SW480 (cell line): Measurements from ENCODE around the gene RHBDF2.

Source experiments
- DNase-seq: peaks from one replicate; pipeline ENCODE4 v3.0.0-alpha.2; 2016; ENCODE audit warnings: low spot score

The RHBDF2 gene

DNA sequence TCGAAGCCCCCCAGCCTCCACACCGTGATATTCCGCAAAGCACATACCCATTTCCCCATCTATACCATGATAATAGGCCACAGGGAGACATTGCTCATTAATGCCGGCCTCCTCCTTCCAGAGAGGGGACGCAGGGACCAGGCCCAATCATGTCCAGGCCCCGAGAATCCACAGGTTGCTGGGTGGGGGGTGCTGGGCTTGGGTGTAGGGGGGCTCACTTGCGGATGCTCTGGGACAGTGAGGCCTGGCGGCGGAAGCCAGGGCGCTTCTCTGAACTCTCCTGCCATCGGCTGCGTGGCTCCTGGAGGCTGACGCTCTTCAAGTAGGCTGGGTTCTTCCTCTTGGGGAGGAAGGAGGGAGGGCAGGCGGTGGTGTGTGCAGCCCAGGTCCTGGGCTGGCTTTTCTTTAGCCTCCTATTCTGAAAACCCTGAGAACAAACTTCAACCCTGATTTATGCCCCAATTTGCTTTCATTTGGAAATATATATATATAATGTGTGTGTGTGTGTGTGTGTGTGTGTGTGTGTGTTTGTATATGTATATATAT lies 21.6 kb downstream of the RHBDF2 start:
- no peak for DNase-seq

DNA sequence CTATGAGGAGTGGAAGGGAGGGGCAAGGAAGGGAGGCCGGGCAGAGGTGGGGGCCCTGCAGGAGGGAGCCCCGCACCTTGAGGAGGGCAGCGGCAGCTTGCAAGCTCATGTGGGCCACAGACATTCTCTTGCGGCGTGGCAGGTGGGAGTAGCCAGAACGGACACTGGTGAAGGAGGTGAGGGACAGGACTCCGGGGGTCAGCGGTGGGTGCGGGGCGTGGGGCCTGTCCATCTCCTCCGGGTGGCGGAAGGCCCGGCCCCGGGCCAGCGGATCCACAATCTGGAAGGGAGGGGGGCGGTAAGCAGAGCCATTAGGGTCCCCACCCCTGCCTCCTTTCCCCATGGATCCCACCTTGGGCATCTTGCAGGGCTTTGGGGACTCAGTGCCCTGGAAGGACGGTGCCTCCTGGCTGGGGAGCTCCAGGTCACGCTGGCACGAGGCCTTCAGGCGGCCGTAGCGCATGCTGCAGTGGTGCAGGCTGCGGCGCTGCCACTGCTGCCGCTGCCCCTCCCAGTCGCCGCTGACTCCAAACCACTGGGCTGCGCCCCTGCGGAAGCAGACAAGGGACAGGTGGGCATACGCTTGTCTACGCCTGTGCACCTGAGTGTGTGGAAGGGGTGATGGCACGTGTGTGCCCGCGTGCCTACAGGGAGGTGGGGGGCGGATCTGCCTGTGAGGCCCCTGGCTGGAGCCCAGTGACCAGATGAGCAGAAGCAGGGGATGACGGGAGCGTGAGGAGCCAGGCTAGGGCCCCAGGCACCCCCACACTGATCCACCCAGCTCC lies 22.3 kb downstream of the RHBDF2 start:
- DNase-seq = no peak

DNA sequence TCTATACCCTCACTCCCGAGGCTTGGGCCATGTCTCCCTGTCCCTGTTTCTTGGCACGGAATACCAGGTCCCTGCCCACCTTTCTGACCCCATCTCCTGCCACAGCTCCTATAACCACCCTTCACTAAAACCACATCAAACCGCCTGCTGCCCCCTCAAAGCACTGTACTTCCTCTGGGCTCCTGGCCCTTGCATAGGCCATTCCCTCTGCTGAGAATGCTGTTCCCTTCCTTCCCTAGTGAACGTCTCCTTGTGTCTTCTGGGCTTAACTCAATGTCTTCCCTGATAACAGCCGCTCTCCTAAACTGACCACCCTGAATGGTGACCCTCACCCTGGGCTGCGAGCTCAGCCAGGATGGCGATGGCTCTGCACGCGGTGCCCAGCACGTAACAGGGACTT lies 23.1 kb downstream of the RHBDF2 start:
- no peak for DNase-seq

DNA sequence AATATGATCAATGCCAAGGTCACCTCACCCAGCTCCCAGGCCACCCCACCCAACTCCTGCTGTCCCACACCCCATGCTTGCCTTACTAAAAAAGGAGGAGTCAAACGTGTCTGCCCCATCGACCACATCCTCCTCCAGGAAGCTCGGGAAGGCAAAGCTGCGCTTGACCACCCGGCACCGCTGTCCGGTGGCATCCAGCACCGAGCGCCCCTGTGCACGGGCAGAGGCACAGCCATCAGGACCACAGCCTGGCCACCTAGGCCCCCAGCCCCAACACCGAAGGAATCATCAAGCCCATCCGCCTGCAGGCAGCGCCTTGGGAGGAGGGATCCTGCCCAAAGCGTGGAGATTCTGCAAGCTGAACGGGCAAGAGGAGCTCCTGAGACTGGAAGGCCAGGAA lies 23.6 kb downstream of the RHBDF2 start:
- no peak for DNase-seq

DNA sequence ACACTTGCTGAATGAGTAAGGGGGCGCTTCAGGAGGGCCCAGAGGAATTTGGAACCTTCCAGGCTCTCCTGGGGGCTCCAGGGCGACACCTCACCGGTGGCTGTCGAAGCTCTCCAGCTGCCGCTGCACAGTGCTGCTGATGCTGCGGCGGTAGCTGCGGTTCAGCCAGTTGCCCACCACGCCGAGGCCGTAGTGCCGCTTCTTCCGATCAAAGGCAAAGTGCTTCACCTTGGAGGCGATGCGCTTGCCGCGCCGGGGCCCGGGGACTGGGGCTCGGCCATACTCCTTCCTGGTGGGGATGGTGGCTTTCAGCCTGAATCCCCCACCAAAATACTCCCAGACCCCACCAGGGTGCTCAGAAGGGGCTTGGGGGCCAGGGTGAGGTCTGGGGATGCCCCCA lies 24.5 kb downstream of the RHBDF2 start:
- DNase-seq = no peak

DNA sequence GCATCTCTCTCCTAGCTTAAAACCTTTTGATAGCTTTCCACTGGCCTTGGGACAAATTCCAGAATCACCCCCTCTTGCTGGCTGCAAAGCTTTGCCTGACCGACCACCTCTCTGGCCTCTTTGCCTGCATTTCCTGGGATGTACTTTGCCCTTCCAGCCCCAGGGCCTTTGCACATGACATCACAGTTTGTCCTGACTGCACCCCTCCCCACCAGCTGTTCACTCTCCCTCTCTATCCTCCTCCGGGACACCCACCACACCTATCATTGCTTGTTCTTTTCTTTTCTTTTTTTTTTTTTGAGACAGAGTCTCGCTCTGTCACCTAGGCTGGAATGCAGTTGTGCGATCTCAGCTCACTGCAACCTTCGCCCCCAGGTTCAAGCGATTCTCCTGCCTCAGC lies 25.9 kb downstream of the RHBDF2 start:
- DNase-seq = no peak

DNA sequence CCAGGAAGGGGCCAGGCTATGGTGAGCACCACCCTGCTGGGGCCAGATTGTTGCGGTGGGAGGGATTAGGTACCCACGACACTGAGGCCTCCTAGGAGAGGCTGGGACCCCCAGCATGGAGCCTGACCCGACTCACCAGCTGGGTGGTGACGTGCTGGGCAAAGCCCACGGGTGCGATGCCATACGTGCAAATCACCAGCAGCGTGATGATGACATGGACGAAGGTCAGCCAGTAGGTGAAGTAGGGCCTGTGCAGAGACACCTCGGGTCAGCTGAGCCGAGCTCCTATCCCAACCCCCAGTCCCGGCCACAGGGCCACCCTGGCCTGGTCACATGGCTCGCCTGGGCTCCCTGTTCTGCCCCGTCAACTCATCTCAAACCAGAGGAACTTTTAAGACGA lies 26.3 kb downstream of the RHBDF2 start:
- no peak for DNase-seq

DNA sequence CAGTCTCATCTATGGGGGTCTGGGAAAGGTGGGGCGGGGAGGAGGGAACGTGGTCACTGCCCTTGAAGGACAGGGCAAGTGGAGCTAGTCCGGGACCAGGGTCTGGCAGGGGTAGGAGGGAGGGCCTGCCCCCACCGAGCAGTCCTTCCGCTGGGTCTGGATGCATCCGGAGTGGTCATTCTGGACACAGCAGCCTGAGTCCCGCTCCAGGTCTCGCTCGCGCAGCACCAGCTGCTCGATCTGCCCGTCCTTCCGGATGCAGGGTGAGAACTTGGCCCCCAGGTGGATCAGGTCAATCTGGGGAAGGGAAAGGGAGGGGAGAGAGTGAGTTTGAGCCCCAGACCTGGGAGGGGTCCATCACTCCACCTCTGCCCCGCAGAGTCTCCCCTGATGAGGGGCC lies 27.0 kb downstream of the RHBDF2 start:
- no peak for DNase-seq

DNA sequence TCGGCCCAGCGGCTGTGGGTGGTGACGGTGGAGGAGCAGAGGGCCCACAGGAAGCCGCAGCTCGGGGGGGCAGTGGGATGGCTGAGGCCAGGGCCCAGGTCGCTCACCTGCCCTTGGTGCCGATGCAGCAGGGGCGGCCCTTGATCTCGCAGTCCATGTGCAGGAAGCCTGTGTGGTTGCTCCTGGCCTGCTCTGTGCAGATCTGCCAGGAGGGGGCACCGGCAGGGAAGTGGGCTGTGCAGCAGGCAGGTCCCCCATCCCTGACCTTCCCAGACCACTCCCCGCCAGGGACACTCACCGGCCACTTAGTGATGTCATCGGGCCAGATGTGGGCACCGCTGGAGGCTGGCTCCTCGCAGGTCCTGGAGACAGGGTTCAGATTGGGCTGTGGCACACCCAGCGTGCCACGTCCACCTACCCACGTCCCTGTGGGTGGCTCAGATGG lies 27.7 kb downstream of the RHBDF2 start:
- no peak for DNase-seq

DNA sequence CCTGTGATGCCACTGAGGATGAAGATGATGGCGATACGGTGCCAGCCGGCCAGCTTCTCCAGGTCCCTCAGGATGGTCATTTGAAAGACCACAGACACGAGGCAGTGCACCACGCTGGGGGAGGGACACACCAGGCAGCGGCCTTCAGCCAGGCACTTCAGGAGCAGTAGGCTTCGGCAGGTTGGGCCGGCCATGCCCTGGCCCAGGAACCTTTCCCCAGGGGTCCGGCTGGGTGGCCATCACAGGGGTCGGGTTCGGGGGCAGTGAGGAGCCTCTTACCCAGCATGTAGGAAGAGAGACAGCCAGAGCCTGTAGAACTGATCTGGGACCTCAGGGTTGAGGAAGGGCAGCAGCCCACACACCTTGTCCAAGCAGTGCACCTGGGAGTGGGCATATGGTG lies 28.5 kb downstream of the RHBDF2 start:
- DNase-seq = no peak

DNA sequence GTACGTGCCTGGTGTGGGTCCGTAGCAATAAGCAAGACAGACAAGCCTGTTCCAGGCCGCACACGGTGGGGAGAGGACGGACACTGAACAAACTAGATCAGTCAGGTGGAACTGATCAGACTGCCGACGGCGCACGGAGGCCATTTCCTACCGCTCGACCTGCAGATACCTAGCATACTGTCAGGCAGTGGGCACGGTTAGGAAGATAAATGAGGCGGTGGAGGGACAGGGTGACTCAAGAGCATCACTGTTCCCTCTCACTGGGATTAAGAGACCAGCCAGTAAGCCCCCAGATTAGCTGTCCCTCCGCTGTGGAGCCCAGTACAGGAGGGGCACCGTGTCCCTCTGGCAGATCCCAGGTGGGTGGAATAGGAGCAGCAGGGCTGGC lies 29.0 kb downstream of the RHBDF2 start:
- DNase-seq = no peak

DNA sequence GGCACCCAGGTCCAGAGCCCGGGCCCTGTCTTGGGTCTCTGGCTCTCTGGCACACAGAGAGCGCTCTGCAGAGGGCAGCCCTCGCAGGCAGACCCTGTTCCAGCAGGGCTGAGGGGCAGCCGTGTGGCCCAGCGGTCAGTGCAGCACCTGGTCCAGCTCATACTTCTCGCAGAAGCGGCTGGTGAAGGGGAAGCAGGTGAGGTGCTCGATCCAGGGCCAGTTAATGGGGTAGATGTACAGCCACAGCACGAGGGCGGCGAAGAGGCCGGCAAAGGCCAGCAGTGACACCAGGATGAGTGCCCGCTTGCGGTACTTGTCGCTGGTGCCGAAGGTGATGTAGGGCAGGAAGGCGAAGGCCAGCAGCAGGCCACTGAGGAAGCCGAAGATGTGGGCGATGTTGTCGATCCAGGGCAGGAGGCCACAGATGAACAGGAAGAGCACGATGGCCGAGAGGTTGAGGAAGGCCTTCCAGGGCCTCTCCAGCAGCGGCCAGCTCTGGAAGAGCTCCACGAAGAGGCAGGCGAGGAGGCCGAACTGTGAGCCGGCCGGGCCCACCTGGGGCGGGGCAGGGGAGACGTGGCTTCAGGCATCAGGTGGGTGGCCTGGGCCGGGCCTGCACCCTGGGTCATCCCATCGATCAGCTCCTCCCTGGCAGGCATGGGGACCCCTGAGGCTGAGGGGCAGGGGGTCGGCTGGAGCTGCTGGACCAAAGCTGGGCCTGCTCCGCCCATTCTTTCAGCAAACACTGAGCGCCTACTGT lies 29.5 kb downstream of the RHBDF2 start:
- no peak for DNase-seq

DNA sequence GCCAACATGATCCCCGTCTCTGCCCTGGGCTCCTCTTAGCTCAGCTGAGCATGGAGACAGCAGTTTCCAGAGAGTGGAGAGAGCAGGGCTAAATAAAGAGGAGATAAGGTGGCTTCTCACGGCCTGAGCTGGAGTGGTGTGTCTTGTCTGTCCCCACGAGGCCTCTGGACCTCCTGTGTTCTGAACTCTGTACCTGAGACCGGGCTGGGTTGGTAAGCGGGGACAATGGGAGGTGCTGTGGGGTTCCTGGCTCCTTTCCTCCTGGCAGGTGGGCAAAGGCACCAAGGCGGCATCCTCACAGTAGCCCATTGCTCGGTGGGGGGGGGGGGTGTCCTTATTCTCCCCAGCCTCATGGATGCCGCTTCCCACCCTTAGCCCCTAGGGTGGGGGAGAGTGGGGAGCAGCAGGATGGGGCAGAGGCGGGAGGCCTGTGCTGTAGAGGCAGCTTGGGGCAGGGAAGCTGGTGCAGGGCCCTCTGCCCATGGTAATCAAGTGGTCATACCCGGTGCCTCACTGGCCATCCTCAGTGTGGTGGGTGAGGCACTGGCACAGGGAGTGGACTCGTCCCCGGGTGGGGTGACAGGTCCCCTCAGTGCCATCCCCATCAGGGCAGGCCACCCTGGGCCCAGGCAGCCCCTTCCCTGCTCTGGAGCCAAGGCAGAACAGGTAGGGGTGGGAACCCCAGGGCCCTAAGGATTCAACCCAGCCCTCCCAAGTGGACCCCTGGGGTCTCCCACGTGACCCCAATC lies 31.1 kb downstream of the RHBDF2 start:
- DNase-seq = no peak

DNA sequence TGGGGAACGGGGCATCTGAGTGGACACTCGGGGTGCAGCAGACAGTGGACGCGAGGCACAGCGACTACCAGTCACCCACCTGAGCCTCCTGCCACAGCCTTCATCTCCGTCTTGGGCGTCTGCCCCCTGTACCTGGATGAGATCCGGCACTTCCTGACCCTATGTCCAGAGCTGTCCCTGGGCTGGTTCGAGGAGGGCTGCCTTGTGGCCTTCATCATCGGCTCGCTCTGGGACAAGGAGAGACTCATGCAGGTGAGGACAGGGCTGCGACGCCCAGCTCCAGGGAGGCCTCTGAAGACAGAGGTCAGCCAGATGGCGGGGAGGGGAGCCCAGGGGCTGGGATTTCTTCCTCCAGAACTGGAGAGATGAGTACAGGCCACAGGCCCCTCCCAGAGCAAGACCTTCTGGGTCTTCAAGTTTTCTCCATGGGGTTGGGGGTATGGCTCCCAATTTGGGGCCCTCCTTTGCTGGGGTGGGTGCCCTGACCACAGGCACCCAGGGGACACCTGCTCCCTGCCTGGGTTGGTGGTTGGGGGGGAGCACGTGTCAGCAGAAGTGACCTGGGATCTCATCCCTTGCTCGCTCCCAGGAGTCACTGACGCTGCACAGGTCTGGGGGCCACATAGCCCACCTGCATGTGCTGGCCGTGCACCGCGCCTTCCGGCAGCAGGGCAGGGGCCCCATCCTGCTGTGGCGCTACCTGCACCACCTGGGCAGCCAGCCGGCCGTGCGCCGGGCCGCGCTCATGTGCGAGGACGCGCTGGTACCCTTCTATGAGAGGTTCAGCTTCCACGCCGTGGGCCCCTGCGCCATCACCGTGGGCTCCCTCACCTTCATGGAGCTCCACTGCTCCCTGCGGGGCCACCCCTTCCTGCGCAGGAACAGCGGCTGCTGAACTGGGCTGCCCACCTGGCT lies 31.9 kb downstream of the RHBDF2 start:
- DNase-seq = no peak

DNA sequence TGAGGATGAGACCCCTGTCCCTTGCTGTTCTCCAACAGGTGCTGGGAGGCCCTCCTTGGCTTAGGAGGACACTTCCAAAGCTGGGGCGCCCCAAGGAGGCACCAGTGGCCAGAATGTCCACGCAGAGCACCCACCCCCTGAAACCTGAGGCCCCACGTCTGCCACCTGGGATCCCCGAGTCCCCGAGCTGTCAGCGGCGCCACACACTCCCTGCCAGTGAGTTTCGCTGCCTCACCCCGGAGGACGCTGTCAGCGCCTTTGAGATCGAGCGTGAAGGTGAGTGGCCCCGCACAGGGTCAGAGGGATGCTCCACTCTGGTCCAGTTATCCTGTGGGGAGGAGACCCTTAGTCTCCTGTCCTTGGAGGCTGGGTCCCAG lies 32.6 kb downstream of the RHBDF2 start:
- no peak for DNase-seq

DNA sequence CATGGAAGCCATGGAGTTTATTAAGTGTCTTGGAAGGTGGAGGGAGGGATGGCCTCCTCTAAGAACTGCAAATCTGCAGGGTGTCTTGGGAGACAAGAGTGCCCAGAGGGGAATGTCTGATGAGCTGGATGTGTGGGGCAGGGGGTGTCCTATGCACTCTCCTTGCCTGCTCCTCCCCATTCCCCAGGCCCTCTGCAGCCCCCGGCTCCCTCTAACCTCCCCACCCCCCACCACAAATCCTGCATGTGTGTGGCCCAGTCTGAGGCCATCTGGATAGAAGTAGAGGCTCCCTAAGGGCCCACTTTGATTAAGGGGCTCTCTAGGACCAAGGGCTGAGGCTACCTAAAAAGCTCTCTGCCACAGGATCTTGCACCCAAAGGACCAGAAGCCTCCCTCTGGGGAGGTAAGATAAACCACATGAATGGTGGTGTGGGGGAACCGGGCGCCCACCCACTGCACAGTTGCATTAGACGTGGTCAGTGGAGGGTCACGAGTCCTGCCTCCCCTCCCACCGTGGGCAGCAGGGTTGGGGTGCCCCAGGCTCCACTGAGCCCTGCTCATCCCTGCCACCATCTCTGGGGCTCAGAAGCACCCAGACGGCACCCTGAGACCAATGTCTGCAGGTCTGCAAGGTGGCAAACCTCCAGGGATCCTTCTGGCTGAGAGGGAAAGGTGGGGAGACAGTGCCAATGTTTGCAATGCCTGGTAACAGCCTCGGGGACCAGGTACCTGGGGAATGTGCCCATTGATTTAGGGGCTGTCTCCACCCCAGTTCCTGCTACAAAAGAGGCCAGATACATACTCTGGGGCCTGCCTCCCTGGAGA lies 33.2 kb downstream of the RHBDF2 start:
- no peak for DNase-seq

DNA sequence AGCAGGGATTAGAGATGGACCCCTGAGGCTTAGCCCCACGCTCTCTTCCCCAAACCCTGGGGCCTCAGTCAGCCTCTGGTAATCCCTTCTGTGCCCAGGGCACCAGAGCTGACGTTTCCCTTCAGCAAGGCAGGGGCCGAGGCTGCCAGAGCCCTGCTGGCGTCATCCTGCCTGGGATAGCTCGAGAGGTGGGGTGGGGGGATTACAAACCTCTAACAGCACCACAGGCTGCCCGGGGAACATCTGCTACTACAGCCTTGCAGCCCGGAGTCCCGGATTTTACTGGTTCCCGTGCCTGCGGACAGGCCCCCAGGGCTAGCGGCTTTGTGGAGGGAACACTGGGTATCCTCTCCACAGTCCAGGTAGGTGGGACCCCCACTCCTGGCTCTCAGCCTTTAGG lies 33.9 kb downstream of the RHBDF2 start, which contains the start of gene AANAT:
AANAT (plus strand) TSS at position 238 of the 400 bp plus-strand sequence. CDS start 1,144 bp downstream, outside the sequence.
- no peak for DNase-seq

DNA sequence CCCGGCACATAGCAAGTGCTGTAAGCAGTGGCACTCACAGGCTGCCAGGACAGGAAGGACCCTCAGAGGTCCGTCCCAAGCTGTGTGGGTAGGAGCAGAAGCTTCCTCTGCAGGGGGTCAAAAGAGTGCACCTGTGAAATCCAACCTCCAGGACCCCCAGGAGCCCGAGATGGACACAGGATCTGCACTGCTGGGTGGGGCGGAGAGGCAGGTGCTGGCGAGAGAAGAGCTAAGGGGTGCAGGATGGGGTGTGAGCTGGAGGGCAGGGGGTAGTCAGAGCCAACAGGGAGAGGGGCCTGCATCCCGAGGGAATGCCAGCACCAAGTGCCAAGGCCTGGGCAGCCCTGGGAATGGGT lies 34.5 kb downstream of the RHBDF2 start:
- DNase-seq = no peak

DNA sequence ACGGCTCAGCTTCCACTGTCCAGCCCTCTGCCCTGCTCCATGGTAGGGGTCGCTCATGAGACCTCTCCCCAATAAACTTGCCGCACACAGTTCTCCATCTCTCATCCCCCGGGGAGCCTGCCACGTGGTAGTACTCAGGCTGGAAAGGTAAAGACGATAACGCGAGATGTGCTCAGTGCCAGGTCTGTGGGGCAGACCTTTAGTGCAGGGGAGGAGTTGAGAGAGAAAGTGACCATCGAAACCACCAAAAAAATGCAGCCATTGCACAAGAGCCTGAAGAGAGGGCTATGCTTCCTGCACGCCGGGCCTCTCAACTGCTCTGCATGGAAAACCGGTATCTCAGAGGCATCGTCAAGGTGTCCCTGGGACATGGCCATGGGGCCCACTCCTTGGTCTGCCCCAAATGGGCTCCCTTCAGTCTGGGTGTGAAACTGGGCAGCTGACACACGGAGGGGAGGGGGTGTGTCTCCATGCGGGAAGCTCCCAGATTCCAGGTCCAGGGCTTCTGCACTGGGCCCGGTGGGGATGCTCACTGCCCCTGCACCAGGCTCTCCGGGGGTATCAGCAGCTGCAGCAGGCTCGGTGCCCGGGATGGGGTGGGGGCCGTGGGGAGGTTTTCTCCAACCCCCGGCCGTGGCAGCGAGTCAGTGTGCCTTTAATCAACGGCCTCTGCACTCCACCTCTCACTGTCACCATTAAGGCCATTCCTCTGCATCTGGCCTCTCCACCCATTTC lies 38.5 kb downstream of the RHBDF2 start:
- no peak for DNase-seq
